Measurements from ENCODE around the gene SLC10A4. TPM values are rescaled to one million over a fixed set of nuclear protein-coding genes. Genes with fewer than 3 reads are reported as not detected.

The SLC10A4 gene
- total and polyA plus RNA-seq, 2 donors from 2014 or later = 0.13 TPM; not detected in 1

DNA sequence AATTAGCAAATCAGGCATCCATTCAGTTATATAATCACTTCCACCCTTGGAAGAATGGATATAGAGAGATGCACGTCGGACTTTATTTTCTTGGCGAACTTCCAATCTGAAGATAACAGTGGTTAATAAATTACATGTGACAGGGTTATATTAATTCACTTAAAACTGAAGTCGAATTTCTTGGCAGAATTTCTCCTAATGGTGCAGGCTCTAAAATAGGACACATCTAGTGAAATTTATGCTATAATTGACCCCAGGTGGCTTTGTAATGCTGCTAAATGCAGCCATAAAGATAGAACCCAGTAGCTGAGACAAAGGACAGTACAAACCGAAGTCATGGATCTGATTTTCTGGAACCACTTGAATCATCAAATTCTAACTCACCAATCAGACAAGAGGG is 20.8 kb upstream of the SLC10A4 start:
- TF ChIP-seq, protein P1, sequence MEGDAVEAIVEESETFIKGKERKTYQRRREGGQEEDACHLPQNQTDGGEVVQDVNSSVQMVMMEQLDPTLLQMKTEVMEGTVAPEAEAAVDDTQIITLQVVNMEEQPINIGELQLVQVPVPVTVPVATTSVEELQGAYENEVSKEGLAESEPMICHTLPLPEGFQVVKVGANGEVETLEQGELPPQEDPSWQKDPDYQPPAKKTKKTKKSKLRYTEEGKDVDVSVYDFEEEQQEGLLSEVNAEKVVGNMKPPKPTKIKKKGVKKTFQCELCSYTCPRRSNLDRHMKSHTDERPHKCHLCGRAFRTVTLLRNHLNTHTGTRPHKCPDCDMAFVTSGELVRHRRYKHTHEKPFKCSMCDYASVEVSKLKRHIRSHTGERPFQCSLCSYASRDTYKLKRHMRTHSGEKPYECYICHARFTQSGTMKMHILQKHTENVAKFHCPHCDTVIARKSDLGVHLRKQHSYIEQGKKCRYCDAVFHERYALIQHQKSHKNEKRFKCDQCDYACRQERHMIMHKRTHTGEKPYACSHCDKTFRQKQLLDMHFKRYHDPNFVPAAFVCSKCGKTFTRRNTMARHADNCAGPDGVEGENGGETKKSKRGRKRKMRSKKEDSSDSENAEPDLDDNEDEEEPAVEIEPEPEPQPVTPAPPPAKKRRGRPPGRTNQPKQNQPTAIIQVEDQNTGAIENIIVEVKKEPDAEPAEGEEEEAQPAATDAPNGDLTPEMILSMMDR (IDR thresholded peaks at IDR 0.05; ENCODE audit: borderline replicate concordance, extremely low read depth, insufficient read depth) = no peak
- Histone ChIP-seq H3K9ac (ENCODE audit: low read length in 3 of 3) (no peak overlapping the region), H3K9me3 (ENCODE audit: control insufficient read depth in 2 of 3, insufficient read depth in 1 of 3, low read length in 3 of 3) (no peaks in the 10 kb centered on the region), H3K36me3 (ENCODE audit: control insufficient read depth in 2 of 3, insufficient read depth in 3 of 3, low read length in 3 of 3) (no peaks in the 10 kb centered on the region), H3K27ac (ENCODE audit: low read depth in 2 of 2, low read length in 2 of 2) (no peak overlapping the region), H3K4me3 (ENCODE audit: low read length in 3 of 3) (no peak overlapping the region), H3K27me3 (ENCODE audit: control insufficient read depth, insufficient read depth, low read length) (no peaks in the 10 kb centered on the region), H3K4me1 (ENCODE audit: control insufficient read depth in 2 of 3, insufficient read depth in 2 of 3, low read depth in 1 of 3, low read length in 3 of 3) (no peaks in the 10 kb centered on the region)
- FAIRE-seq (no peak), DNase-seq (peak in 1 of 5 donors; percentile 58)
- intact Hi-C loops (cut with DNase I) = no loop called here

GRCh38 chr4:48467442-48467841 is 15.7 kb upstream of the SLC10A4 start:
- DNase-seq (no peak), FAIRE-seq (no peak)
- H3K9me3 ChIP-seq (ENCODE audit: control insufficient read depth in 2 of 3, insufficient read depth in 1 of 3, low read length in 3 of 3) = no peaks in the 10 kb centered on the region
- TF ChIP-seq, protein P1 (IDR thresholded peaks at IDR 0.05; ENCODE audit: borderline replicate concordance, extremely low read depth, insufficient read depth) = no peak
- H3K9ac ChIP-seq (ENCODE audit: low read length in 3 of 3) = no peak overlapping the region
- intact Hi-C loops (cut with DNase I) = no loop called here
- no peaks in the 10 kb centered on the region for H3K36me3 ChIP-seq (ENCODE audit: control insufficient read depth in 2 of 3, insufficient read depth in 3 of 3, low read length in 3 of 3)
- no peak overlapping the region for H3K27ac ChIP-seq (ENCODE audit: low read depth in 2 of 2, low read length in 2 of 2)
- H3K4me1 ChIP-seq (ENCODE audit: control insufficient read depth in 2 of 3, insufficient read depth in 2 of 3, low read depth in 1 of 3, low read length in 3 of 3) = no peaks in the 10 kb centered on the region
- no peaks in the 10 kb centered on the region for H3K27me3 ChIP-seq (ENCODE audit: control insufficient read depth, insufficient read depth, low read length)
- no peak overlapping the region for H3K4me3 ChIP-seq (ENCODE audit: low read length in 3 of 3)

- TF ChIP-seq, protein P1 (IDR thresholded peaks at IDR 0.05; ENCODE audit: borderline replicate concordance, extremely low read depth, insufficient read depth) = no peak
Measured at GRCh38 chr4:48467891-48468290, 15.3 kb upstream of the SLC10A4 start.

GRCh38 chr4:48470137-48470536 is 13.0 kb upstream of the SLC10A4 start:
- FAIRE-seq (no peak), DNase-seq (no peak)
- Histone ChIP-seq H3K36me3 (ENCODE audit: control insufficient read depth in 2 of 3, insufficient read depth in 3 of 3, low read length in 3 of 3) (no peaks in the 10 kb centered on the region), H3K27ac (ENCODE audit: low read depth in 2 of 2, low read length in 2 of 2) (no peak overlapping the region), H3K9me3 (ENCODE audit: control insufficient read depth in 2 of 3, insufficient read depth in 1 of 3, low read length in 3 of 3) (no peaks in the 10 kb centered on the region), H3K4me1 (ENCODE audit: control insufficient read depth in 2 of 3, insufficient read depth in 2 of 3, low read depth in 1 of 3, low read length in 3 of 3) (no peaks in the 10 kb centered on the region), H3K9ac (ENCODE audit: low read length in 3 of 3) (no peak overlapping the region), H3K4me3 (ENCODE audit: low read length in 3 of 3) (no peak overlapping the region), H3K27me3 (ENCODE audit: control insufficient read depth, insufficient read depth, low read length) (no peaks in the 10 kb centered on the region)
- TF ChIP-seq, protein P1 (IDR thresholded peaks at IDR 0.05; ENCODE audit: borderline replicate concordance, extremely low read depth, insufficient read depth) = no peak
- intact Hi-C loops (cut with DNase I) = no loop called here

More at GRCh38 chr4:48467891-48468290, 15.3 kb upstream of the SLC10A4 start:
- FAIRE-seq (no peak), DNase-seq (peak in 1 of 5 donors; percentile 4)
- Histone ChIP-seq H3K27ac (ENCODE audit: low read depth in 2 of 2, low read length in 2 of 2) (no peak overlapping the region), H3K27me3 (ENCODE audit: control insufficient read depth, insufficient read depth, low read length) (no peaks in the 10 kb centered on the region), H3K9me3 (ENCODE audit: control insufficient read depth in 2 of 3, insufficient read depth in 1 of 3, low read length in 3 of 3) (no peaks in the 10 kb centered on the region), H3K4me3 (ENCODE audit: low read length in 3 of 3) (no peak overlapping the region), H3K9ac (ENCODE audit: low read length in 3 of 3) (no peak overlapping the region), H3K36me3 (ENCODE audit: control insufficient read depth in 2 of 3, insufficient read depth in 3 of 3, low read length in 3 of 3) (no peaks in the 10 kb centered on the region), H3K4me1 (ENCODE audit: control insufficient read depth in 2 of 3, insufficient read depth in 2 of 3, low read depth in 1 of 3, low read length in 3 of 3) (no peaks in the 10 kb centered on the region)
- intact Hi-C loops (cut with DNase I) = no loop called here
